ENCODE measurements around the gene TRNAU1AP.

The TRNAU1AP gene

DNA sequence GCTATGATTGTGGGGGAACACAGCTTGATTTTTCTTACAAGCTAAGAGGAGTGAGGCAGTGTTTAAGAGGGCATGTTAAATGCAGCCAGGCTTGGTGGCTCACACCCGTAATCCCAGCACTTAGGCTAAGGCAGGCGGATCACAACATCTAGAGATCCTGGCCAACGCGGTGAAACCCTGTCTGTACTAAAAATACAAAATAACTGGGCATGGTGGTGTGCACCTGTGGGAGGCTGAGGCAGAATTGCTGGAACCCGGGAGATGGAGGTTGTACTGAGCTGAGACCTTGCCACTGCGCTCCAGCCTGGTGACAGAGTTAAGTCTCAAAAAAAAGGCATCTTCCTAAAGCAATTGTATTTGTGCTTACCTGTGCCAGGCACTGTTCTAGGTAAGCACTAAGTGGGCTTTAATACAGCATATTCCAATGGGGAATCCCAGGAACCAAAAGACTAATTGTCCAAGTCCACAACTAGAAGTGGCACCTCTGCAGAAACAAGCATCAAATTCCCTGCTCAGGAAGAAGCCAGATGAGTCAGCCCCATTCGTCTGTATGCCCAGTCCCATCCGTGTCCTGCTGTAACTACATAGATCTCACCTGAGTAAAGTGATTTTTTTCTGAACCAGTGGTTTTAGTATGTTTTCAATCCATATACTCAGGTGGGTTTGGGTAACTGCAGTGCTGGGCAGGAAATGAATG, 42.5 kb upstream of the TRNAU1AP start:
- TF ChIP-seq POLR2AphosphoS5 (IDR thresholded peaks at IDR 0.05; ENCODE audit: low read depth, low read length) = peak; percentile 97
- no peak for TF ChIP-seq REST (IDR thresholded peaks at IDR 0.05; ENCODE audit: insufficient read depth in 1 of 2, low read depth in 2 of 2, low read length in 2 of 2)
- no peak for TF ChIP-seq FOXP2 (optimal IDR thresholded peaks at IDR 0.05; ENCODE audit: borderline replicate concordance, extremely low read depth, extremely low read length, insufficient read depth)
- peak; percentile 86; the same call in 1 of the 2 replicates for TF ChIP-seq SIN3A (IDR thresholded peaks at IDR 0.05; ENCODE audit: borderline replicate concordance, insufficient read depth, low read length)
- peak; percentile 47; the same call in 1 of the 2 replicates for TF ChIP-seq TAF1 (IDR thresholded peaks at IDR 0.05; ENCODE audit: borderline replicate concordance, insufficient read depth, low read length)

GRCh38 chr1:28510970-28511440, 41.9 kb upstream of the TRNAU1AP start:
- 0 out of 2 replicates have a peak, but pooled peaks have one; percentile 6 for TF ChIP-seq SIN3A (IDR thresholded peaks at IDR 0.05; ENCODE audit: borderline replicate concordance, insufficient read depth, low read length)
- TF ChIP-seq FOXP2 (optimal IDR thresholded peaks at IDR 0.05; ENCODE audit: borderline replicate concordance, extremely low read depth, extremely low read length, insufficient read depth) = no peak
- peak; percentile 89 for TF ChIP-seq POLR2AphosphoS5 (IDR thresholded peaks at IDR 0.05; ENCODE audit: low read depth, low read length)
- TF ChIP-seq REST (IDR thresholded peaks at IDR 0.05; ENCODE audit: insufficient read depth in 1 of 2, low read depth in 2 of 2, low read length in 2 of 2) = no peak
- TF ChIP-seq TAF1 (IDR thresholded peaks at IDR 0.05; ENCODE audit: borderline replicate concordance, insufficient read depth, low read length) = no peak

- TF ChIP-seq TAF1 (IDR thresholded peaks at IDR 0.05; ENCODE audit: borderline replicate concordance, insufficient read depth, low read length) (no peak), POLR2AphosphoS5 (IDR thresholded peaks at IDR 0.05; ENCODE audit: low read depth, low read length) (no peak), SIN3A (IDR thresholded peaks at IDR 0.05; ENCODE audit: borderline replicate concordance, insufficient read depth, low read length) (no peak), REST (IDR thresholded peaks at IDR 0.05; ENCODE audit: insufficient read depth in 1 of 2, low read depth in 2 of 2, low read length in 2 of 2) (no peak), FOXP2 (optimal IDR thresholded peaks at IDR 0.05; ENCODE audit: borderline replicate concordance, extremely low read depth, extremely low read length, insufficient read depth) (no peak)
Observed at GRCh38 chr1:28512058-28512611, 40.8 kb upstream of the TRNAU1AP start.

- no peak for TF ChIP-seq SIN3A (IDR thresholded peaks at IDR 0.05; ENCODE audit: borderline replicate concordance, insufficient read depth, low read length)
- no peak for TF ChIP-seq FOXP2 (optimal IDR thresholded peaks at IDR 0.05; ENCODE audit: borderline replicate concordance, extremely low read depth, extremely low read length, insufficient read depth)
- no peak for TF ChIP-seq TAF1 (IDR thresholded peaks at IDR 0.05; ENCODE audit: borderline replicate concordance, insufficient read depth, low read length)
- TF ChIP-seq REST (IDR thresholded peaks at IDR 0.05; ENCODE audit: insufficient read depth in 1 of 2, low read depth in 2 of 2, low read length in 2 of 2) = no peak
- TF ChIP-seq POLR2AphosphoS5 (IDR thresholded peaks at IDR 0.05; ENCODE audit: low read depth, low read length) = no peak
Observed at GRCh38 chr1:28516518-28516956, 36.3 kb upstream of the TRNAU1AP start.

Measured in PFSK-1 (cell line).